Fibroblast of mammary gland (primary cell): ENCODE measurements around the gene GP5.

Source experiments
- DNase-seq: peaks from one replicate; pipeline ENCODE4 v3.0.0-alpha.2; 2010; ENCODE audit warnings: low read depth
- H3K4me3 ChIP-seq: 2 replicates; pipeline ENCODE4 v1.5.1; 2011; ENCODE audit warnings: low read depth, mild to moderate bottlenecking, low read length, moderate library complexity; ENCODE audit not compliant: control insufficient read depth
- TF ChIP-seq, protein P1 (sequence below): conservative IDR thresholded peaks from 2 replicates; pipeline ENCODE4 v1.5.1; 2011; ENCODE audit warnings: low read depth, low read length, inconsistent platforms; ENCODE audit not compliant: control insufficient read depth, insufficient read depth

The GP5 gene

GRCh38 chr3:194399166-194399565 is at the start of gene GP5:
Gene GP5, minus strand, starts transcription at chr3:194399266. Its CDS starts 984 bp downstream, at chr3:194398282.
- H3K4me3 ChIP-seq: no peak within 1 kb of the TSS
- no peak for DNase-seq
- TF ChIP-seq, protein P1, sequence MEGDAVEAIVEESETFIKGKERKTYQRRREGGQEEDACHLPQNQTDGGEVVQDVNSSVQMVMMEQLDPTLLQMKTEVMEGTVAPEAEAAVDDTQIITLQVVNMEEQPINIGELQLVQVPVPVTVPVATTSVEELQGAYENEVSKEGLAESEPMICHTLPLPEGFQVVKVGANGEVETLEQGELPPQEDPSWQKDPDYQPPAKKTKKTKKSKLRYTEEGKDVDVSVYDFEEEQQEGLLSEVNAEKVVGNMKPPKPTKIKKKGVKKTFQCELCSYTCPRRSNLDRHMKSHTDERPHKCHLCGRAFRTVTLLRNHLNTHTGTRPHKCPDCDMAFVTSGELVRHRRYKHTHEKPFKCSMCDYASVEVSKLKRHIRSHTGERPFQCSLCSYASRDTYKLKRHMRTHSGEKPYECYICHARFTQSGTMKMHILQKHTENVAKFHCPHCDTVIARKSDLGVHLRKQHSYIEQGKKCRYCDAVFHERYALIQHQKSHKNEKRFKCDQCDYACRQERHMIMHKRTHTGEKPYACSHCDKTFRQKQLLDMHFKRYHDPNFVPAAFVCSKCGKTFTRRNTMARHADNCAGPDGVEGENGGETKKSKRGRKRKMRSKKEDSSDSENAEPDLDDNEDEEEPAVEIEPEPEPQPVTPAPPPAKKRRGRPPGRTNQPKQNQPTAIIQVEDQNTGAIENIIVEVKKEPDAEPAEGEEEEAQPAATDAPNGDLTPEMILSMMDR: no peak

DNA sequence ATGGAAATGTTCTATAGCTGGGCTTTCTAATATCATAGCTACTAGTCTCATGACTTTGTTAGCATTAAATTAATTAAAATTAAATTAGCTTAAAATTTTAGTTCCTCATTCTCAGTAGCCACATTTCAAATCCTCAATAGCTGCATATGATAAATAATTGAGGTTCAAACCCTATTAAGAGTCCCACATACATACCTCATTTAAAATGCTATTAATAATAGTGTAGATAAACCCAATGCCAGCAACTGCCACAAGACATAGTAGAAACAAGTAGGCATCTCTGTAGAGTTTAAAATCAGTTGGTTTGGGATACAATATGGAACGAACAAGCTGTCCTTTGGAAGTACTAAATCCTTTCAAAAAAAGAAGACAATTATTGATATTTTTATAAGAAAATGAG is 48.6 kb upstream of the GP5 start:
- TF ChIP-seq, protein P1: no peak

GRCh38 chr3:194447161-194447560 is 48.1 kb upstream of the GP5 start:
- no peak for DNase-seq
- TF ChIP-seq, protein P1: no peak
- H3K4me3 ChIP-seq: no peak overlapping the region

More for the DNA sequence above, 48.6 kb upstream of the GP5 start:
- no peak overlapping the region for H3K4me3 ChIP-seq
- no peak for DNase-seq

DNA sequence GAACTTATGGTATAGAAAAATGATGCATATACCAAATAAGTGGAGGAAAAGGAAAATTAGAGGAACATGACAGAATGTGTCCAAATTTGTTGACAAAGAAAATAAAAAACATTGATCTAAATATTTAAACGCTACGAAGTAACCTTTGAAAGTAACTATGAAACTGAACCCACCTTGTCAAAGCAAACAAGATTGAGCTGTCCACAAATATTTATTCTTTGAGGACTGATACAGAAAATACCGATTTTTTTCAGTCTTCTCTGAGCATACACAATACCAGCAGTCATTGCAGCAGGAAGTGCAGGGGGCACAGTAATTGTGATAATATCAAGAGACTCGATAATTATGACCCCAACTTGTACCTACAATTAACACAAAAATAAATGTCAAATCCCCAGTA is 47.7 kb upstream of the GP5 start:
- TF ChIP-seq, protein P1: no peak
- no peak for DNase-seq
- H3K4me3 ChIP-seq: no peak overlapping the region

DNA sequence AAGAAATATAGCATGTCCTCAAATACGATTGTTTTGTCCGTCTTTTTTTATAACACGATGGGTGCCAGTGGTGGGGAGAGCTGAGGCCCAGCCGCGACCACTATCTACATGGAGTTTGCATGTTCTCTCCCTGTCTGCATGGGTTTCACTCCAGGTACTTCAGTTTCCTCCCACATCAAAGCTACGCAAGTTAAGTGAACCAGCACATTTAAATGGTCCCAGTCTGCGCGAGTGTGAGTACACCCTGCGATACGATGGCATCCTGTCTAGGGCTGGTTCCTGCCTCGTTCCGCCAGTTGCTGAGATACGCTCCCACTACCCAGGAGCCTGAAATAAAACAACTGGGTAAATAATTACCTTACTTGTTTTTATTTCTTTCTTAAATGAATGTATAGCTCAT is 47.1 kb upstream of the GP5 start:
- DNase-seq: no peak
- TF ChIP-seq, protein P1: no peak

GRCh38 chr3:194443901-194444300 is 44.8 kb upstream of the GP5 start:
- H3K4me3 ChIP-seq: no peak overlapping the region
- TF ChIP-seq, protein P1: no peak

More for the DNA sequence above, 47.1 kb upstream of the GP5 start:
- no peak overlapping the region for H3K4me3 ChIP-seq

DNA sequence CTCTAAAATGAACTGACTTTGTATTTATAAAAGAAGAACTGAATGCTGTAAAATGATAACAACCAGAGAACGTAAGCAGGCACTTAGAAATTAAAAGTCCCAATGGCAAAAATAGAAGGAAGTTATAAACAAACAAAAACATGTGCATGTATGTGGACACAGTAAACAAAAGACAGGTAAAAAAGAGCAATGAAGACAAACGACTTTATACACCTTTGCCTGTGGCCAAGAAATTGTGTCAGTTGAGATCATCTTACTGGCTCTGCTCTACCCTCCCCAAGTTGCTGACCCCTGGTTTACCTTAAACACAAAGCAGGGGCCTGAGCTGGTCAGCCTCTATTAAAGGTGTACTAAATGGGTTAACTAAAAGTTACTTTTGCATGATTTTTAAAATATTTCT is 41.7 kb upstream of the GP5 start:
- DNase-seq: no peak
- TF ChIP-seq, protein P1: no peak
- no peak overlapping the region for H3K4me3 ChIP-seq

More at GRCh38 chr3:194443901-194444300, 44.8 kb upstream of the GP5 start:
- no peak for DNase-seq
